CMK (cell line): ENCODE measurements around the gene ARMC5.
A peak's percentile ranks its signal among the peaks of the same experiment; 100 is the strongest.
"Not testable (repeated sequence)": the region's sequence is repeated elsewhere in the genome, so short reads cannot be mapped to it uniquely, and the experiment has no call there.

Source experiments
- DNase-seq: peaks from one replicate; pipeline ENCODE4 v3.0.0-alpha.2; 2010; ENCODE audit warnings: low read depth

Gene ARMC5

DNA sequence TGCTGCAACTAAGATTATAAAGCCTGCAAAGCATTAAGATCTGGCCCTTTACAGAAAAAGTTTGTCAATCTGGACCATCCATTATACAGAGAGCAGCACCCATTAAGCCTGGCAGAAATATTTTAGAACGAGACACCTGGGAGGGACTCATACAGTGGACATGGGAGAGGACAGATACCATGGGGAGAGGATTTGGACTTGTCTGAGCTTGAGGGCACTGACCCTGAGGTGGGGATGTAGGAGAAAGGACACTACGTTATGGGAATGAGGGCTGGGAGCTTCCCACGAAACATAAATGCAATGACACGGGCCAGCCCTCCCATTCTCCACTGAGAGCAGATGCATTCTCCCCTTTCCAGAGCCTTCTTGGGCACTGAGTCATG lies 42.7 kb downstream of the ARMC5 start:
- DNase-seq: no peak

DNA sequence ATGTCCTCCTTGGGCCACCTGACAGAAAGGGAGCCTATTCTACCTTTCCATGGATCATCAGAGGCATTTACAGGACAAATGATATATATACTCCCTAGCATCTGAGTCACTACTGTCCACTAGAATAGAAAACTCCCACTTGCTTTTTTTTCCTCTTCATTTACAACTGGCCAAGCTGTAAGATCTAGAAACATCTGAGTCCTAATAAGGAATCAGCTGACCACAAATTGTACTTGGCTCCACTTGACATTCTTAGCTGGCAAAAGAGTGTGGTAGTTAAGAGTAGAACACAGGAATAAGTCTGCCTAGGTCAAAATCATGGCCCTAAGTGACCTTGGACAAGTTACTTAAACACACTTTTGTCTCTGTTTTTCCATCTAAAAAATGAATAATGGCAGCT lies 43.7 kb downstream of the ARMC5 start:
- no peak for DNase-seq

DNA sequence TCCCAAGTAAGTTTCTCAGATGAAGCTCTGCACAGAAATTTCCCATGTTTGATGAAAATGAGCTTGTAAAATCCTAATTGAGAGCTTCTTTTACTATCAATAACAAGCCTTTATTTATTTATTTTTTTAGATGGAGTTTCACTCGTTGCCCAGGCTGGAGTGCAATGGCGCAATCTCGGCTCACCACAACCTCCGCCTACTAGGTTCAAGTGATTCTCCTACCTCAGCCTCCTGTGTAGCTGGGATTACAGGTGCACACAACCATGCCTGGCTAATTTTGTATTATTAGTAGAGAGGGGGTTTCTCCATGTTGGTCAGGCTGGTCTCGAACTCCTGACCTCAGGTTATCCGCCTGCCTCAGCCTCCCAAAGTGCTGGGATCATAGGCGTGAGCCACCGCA lies 44.3 kb downstream of the ARMC5 start:
- not testable (repeated sequence) for DNase-seq

DNA sequence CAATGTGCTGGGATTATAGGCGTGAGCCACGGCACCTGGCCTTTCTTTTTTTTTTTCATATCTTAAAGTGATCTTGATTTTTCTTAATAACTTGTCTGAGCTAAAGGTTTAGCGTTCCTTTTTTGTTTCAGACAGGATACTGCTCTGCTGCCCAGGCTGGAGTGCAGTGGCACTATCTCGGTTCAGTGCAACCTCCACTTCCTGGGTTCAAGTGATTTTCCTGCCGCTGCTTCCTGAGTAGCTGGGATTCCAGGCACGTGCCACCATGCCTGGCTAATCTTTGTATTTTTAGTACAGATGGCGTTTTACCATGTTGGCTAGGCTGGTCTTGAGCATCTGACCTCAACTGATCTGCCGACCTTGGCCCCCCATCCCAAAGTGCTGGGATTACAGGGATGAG lies 44.9 kb downstream of the ARMC5 start:
- DNase-seq: no peak

DNA sequence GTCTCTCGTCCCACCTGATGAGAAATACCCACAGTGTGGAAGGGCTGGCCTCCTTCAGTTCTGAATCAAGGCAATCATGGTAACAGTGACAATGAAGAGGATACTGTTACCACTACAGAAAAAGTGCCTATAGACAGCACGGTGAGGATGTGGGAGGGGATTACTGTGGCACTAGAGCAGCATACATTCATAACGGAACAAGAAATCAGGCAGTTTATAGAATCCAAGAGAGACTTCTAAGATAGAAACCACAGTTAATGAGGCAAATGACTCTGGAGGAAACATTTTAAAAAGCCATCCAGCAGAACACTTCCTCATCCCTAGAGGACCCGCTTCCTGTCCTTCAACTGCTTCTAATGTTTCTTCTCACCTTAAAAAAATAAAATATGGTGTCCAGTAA lies 46.2 kb downstream of the ARMC5 start:
- DNase-seq: no peak

DNA sequence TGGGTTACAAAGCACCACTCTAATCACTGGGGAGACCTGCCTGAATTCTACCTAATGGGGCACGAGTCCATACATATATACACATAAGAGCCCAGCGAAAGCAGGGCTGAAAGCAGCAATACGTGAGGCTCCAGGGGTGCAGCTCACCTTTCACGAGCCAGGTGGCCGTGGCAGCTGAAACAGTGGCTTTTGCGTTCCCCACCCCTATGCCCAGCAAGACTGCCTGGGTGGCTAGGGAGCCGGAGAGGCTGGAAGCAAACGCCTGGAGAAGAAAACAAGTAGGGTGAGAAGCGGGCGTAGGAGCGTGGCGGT lies 48.3 kb downstream of the ARMC5 start:
- DNase-seq: no peak

DNA sequence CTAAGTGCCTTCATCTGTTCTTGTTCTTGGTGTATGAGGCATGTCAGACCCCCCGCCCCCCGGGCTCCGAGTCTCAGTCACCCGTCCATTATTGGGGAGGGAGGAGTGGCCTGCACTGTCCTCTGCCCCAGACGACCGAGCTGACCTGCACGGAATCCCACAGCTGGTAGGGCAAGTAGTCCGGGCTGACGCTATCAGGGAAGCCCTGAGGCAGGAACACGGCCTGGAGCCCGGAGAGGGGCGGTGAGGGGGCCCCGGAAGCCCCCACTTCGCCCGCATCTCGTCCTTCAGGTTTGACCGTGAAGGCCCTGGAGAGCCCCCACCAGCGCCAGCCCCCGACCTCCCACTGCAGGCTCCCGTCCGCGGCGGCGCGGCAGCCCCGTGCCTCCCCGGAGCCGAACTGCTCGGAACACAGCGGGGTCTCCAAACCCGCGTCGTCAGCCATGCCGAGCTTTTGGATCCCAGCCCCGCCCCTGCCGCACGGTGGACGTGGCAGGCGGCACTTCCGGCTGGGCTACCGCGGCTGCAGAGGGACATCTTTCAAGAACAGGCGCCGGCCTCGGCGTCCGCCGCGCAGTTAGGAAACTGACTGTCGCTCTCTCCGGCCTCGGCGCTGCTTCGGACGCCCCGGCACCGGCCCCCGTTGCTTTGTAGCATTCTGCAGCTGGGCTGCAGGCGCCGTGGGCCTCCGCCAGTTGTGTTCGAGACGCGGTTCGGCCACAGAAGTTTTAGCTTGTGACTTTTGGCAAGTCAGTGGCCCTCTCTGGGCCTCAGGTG lies 48.8 kb downstream of the ARMC5 start, which contains the start of gene RUSF1:
Gene RUSF1, minus strand, starts transcription at position 463 of the 777 bp plus-strand sequence. Its CDS starts 18 bp downstream, at position 445.
- peak; percentile 70 for DNase-seq

DNA sequence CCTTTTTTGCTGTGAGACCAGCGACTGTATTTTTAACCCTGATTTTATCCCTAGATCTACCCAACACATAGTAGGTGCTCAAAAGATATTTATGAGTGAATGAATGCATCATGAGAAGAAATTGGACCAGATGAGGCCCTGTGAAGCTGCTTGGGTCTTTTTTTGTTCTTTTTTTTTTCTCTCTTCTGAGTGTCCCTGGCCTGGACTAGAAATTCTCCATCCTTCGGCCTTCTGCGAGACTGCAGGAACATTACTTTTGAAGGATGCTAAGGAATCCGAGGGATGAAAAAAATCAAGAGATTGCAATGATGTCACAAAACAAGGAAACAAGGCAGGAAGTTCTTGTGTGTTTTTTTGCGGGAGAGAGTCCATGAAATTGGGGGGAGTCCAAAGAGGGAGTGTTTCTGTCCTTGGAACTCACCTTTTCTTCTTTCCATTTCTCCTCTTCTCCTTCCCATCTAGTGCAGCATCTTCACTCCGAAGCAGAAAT lies 49.5 kb downstream of the ARMC5 start:
- no peak for DNase-seq

DNA sequence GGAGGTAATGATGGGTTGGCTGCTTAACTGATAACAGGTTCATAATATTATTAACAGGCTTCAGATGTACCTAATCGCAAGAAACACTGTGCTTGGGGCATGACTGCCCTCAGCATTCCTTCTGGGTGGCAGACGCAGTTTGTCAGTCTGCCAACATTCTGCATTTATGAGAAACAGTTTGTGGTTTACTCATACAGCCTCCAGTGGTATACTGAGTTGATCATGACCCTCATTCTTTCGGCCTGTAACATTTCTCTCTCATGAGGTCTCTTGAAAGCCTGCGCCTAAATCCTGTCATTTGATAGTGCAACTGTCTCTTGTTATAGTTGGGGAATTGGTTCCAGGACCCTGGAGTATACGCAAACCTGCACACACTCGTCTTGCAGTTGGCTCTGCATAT lies 53.8 kb downstream of the ARMC5 start:
- no peak for DNase-seq

DNA sequence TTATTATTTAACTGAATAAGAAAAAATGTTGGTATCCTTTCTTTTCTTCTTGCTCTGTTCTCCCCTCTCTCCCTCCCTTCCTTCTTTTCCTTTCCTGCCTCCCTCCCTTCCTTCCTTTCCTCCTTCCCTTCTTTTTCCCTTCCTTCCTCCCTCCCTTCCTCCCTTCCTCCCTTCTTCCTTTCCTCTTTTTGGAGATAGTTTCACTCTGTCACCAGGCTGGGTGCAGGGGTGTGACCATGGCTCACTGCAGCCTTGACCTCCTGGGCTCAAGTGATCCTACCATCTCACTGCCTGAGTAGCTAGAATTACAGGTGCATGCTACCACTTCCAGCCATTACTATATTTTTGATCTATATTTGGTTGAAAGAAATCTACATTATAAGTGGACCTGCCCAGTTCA lies 54.6 kb downstream of the ARMC5 start:
- DNase-seq: no peak
